Measurements from ENCODE around the gene HHATL.

- TF ChIP-seq POLR2A (IDR thresholded peaks at IDR 0.05) (no peak), CTCF (IDR thresholded peaks at IDR 0.05 in 8 of 11, conservative IDR thresholded peaks at IDR 0.05 in 3 of 11) (no peak)
Observed at GRCh38 chr3:42664438-42664803, 38.2 kb downstream of the HHATL start.
